HG02759 (cell line): ENCODE data around the gene ARL5A.

Source experiments
- ATAC-seq: cut with Tn5 transposase; IDR thresholded peaks from one replicate; pipeline ENCODE4 v1.9.1; 2021; ENCODE audit warnings: mild to moderate bottlenecking, moderate library complexity; ENCODE audit not compliant: unreplicated experiment

The ARL5A gene

DNA sequence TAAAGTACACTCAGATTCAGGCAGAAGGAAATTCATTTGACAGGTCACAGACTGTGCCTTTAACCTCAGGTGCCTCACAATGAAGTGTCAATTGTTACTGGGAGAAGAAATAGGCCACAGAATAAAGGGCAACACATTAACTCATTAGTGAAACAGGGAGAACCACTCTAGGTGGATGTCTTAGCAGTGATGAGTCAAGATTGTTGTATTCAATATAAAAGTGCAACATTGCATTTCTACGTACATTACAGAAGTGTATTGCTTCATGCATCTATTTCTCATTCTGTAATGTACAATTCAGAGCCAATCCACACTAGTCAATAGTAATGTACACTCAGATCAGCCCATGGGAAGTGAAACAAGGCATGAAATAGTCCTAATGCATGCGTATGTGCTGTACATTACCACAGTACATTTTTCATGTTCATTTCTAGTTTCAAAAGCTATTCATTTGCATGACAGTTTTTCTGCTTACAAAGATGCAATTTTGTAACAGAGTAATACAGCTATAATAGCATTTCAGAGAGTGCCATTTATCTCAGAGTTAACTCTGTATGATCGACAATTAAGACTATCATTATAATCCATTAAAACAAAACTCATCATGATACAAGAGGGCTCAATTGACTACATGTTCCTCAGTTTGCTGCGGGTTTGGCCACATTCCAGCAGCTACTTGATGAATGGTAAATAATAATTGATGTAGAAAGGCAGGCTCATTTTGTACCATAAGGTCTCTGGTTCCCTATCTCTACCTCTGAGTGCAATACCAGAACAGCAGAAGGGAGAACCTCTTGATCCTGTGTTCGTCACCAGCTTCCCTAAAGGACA is 12.2 kb upstream of the ARL5A start:
- peak; percentile 96 for ATAC-seq

DNA sequence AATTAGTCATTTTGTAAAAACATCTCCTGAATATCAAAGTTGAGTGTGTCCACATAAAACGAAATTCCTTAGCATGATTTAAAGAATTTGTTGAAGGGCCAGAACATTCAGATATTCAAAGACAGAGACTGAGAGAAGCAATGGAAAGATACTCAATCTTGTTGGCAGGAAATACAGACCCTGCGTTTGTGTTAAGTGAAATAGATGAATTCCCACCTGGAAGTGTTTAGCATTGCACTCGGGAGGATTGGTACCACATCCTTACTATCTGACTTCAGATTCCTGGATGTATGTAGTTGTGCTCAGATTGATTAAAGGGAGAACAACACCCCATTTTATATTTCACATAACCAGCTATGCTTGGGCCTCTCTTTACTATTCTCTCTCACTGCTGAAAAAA is 9.7 kb upstream of the ARL5A start:
- ATAC-seq, result no peak

DNA sequence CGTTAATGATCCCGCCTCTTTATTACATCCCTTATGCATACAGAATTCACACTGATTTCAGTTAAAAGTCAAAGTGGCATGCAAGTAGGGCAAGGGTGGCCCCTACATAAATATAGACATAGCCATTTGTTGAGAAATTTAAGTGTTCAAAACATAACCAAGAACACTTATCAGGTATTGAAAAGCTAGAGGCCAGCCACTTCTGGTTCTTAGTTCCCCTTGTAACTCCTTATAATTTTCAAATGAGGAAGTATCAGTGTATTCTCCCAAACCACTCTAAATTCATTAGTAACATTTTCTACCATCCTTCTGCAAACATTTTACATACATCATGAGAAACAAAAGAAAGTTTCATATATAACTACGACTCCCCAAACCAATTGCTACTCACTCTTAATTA is 5.8 kb upstream of the ARL5A start:
- no peak for ATAC-seq

DNA sequence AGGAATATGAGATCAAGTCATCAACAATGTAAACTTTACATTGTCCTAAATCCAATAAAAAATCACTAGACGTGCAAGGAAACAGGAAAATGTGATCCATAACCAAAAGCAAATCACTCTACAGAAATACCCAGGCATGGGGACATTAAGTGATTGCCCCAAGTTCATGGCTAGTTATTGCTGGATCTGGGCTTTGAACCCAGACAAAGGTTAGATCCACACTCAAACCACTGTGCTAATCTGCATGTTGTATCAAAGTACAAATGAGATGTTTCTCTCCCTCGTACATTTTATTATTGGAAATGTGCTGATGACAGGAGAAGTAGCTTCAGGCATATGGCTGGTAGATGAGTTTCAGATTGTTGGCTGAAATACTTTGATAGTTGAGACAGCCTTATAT is 2.7 kb upstream of the ARL5A start:
- no peak for ATAC-seq

DNA sequence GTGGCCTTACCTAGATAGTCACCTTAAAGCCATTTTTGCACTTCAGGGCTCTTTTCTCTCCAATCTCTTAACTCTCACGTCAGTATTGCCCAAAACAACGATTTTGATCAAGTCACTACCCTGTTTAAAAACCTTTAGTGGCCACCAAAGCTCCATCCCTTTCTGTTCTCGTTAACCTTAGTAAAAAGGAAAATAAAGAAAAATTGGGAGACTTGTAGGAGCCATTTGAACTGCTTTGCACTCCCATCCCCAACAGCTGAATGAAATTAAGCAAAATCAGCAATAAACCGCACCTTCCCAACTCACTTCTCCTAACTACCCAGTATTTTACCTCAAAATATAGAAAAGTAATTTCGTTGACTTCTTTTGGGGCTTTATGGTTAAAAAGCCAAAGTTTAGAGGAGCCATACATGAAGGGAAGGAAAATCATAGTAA is 686 bp upstream of the ARL5A start:
- ATAC-seq, result no peak

DNA sequence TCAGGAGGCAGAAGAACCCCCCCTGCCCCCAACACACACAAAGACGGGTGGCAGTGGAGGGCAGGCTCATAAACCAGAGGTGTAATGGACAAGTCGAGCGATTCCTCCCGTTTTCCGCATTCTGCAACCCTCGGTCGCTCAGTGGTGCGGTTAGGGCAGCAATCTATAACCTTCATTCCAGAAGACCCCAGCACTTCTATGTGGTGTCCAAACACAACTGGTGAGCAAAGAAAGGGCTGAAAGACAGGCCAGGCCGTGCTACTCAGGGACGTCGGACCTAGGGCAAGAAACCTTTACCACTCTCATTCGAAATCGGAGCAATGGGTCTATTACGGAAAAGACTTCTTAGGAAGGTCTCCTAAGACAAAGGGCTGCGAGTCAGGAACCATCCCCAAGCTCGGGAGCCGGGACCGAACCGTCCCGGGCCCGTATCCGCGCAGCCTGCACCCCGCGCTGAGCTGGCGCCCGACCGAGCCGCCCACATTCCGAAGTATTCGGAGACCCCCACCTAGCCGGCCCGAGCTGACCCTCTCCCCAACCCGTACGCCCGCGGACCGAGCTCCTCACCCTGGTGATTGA is 568 bp downstream of the ARL5A start:
- peak; percentile 24 for ATAC-seq

DNA sequence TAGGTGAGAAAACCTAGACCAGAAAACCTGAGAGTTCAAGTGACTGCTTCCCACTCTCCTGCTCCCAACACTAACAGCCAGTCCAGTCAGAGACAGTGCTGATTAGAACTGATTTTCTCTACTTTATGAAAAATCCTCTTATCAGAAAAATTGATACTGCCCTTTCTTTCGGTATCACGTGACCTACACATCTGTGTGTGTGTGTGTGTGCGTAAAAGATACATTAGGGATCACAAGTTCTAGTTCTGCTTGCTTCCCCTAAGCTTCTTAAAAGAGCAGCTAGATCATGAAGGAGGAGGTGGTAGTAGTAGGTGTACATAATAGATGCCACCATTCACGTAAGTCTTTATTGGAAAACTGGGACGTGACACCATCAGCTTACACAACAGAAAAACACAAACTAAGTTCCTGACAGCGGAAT is 1.5 kb downstream of the ARL5A start:
- no peak for ATAC-seq

DNA sequence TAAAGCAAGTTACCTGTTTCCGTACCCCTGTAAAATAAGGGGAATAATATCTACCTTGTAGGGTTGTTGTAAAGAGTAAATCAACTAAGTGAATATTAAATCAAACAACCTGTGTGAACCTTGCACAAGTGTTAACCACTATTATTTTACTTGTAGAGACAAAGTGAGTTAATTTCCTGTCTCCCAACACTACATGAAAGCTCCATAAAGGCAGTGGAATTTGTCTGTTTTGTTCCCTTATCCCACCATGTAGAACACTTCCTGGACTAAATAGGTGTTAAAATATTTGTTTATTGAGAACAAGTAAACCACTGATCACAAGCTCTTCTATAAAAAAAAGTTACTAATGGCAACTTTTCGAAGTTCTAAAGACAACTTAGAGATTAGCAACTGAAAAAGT is 3.3 kb downstream of the ARL5A start:
- no peak for ATAC-seq

DNA sequence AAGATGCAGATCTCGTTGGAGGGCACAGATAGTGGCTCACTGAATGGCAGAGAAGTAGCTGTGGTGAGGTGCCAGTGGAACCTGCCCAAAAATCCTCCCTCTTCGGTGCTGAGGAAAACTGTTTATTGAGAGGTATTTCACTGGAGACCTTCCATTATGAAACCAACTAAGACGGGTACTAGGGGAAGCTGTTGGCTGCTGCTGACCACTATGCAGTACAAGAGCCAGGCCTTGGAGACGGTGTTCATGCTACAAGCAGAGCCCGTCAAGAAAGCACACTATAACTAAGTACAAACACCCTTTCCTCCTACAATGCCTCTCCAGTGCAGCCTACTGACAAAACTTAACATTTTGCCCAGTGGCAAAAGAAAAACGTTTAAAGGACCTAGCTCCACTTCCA is 4.6 kb downstream of the ARL5A start:
- no peak for ATAC-seq

DNA sequence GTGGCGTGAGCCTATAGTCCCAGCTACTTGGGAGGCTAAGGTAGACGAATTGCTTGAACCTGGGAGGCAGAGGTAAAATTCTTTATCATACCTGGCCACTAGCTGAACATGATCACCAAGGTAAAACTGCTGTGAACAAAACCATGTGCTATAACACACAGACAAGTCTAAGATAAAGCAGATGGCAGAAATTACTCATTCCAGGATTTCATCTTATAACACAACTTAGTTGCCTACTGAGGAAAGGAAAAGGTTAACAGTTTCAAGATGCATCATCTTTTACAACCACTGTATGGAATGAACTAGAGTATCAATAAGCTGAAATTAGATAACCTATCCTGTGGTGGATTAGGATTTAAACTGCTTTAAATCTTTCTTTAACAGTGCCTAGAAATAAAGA is 8.3 kb downstream of the ARL5A start:
- peak; percentile 78 for ATAC-seq

DNA sequence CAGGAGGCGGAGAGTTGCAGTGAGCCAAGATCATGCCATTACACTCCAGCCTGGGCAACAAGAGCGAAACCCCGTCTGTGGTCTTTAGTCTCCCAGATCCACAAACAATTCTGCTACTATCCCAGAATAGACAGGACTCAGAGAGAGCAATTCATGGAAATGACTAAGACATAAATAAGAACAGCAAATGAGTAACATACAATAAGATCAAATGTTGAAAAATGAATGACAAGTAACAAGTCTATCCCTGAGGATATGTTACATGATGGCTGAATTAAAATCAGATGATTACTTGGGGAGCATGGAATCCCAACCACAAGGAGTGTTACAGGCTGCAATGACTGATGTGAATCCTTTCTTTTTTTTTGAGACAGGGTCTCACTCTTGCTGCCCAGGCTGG is 10.3 kb downstream of the ARL5A start:
- ATAC-seq, result no peak

DNA sequence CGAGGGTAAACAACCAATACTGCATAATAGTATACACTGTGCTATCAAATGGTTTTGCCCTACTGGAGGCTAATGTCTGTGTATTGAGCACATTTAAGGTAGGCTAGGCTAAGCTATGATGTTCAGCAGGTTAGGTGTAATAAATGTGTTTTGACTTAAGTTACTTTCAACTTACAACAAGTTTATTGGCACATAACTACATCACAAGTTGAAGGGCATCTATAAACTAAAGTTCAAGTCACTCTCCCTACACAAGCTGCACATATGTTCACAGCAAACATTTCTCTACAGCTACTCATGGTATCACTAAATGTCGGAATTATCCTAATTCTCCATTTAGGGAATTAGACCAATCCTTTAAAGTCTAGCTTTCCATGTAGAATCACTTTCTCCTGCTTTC is 11.4 kb downstream of the ARL5A start:
- no peak for ATAC-seq

DNA sequence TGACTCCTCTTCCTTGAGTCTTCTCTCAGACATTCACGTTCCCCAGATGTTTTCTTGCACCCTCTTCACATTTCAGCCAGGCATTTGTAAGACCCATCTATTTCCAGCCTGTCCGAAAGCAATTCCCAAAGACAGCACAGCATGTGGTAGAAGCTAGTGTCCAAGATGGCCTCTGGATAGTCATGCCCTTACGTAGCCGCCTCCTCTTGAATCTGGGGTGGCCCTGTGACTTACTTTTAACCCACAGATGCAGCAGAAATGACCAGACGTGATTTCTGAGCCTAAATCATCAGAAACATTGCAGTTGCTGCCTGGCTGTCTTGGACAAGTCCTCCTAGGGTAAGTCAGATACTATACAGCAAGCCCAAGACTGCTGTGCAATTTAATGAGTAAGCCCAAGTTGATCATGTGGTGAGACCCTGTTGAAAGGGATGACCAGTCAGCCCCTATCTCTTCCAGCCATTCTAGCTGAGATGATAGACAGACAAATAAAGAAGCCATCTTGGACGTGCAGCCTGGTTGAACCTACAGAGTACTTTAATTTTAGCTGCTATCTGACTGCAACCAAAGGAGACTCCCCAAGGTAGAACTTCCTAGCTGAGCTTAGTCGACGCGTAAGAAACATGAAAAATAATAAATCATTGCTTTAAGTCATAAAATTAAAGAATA is 12.3 kb downstream of the ARL5A start:
- no peak for ATAC-seq

DNA sequence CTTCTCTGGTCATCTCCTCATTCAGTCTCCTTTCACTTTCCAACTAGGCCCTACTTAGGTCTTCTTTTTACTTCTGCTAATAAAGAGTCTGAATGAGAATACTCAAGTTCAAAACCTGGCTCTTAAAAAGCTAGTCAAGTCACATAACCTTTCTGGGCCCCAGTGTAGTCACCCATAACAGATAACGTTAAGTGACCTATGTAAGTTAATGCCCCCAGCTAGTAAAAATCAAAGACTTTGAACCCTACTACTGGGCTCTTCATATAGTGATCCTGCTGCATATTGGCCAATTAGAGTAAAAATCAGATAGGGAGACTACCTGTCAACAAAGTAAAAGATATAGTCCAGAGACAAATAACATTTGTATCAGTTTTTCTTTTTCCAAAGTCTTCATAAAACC is 17.7 kb downstream of the ARL5A start:
- ATAC-seq, result no peak

DNA sequence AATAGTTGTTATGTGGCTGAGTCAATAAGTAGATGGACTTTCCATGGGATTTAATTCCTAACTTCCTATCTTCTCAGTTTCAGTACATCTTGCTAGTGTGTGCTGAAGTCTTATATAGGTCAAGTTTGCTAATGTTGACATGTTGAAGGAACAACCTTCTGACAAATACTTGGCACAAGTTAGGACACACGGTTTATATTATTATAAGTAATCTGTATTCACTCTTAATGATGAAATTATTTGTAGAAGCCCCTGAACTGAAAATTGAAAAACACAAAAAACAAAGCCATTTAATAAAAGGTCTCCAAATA is 19.2 kb downstream of the ARL5A start:
- no peak for ATAC-seq

DNA sequence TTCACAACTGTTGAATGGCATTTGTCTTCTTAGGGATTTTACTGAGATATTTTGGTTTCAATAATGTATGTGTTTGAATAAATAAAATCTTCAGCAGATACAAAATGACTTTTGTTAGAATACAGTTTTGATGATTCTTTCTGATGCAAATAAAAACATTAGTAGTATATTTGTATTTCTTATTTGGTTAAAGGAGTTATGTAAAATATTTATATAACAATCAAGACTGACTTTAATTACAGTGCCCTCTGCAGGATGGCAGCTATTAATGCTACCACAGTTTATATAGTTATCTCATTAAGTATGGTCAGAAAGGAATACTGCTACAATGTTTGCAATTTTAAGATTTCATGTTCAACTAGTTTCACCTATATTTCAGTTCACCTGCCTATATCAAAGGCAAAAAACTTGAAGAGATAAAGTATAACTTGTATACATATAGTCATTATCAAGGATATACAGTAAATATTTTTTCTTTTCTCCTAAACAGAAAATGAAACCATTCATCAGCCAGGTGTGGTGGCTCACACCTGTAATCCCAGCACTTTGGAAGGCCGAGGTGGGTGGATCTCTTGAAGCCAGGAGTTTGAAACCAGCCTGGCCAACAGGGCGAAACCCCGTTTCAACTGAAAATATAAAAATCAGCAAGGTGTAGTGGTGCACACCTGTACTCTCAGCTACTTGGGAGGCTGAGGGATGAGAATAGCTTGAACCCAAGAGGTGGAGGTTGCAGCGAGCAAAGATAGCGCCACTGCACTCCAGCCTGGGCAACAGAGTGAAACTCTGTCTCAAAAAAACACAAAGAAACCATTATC is 19.8 kb downstream of the ARL5A start:
- ATAC-seq, result no peak

DNA sequence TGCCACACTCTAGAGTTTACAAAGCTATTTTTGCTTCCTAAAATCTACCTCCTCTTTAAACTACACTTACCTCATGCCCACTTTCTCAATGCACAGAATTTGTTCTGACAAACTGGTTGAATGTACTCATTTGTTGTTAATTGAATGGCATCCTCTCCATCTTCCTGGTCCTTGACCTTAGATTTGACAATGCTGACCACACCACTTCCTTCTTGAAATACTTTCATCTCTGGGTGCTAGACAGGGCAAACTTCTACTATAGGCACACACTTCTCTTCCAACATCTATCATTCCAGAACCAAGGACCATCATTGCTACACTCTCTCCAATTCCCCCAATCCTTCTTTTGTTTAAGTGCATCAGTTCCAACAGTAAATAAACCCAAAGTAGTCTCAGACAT is 22.3 kb downstream of the ARL5A start:
- ATAC-seq, result no peak

DNA sequence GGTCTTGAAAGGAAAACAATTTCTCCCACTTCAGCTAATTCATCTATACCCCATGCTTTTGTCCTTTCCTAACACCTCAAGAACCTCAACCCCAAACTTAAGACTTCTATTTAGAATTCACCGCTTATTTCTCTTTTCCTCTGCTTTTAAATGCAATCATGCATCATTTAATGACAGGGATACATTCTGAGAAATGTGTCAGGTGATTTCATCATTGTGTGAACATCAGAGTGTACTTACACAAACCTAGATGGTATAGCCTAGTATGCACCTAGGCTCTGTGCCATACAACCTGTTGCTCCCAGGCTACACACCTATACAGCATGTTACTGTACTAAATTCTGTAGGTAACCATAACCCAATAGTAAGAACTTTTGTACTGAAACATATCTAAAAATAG is 22.9 kb downstream of the ARL5A start:
- no peak for ATAC-seq

DNA sequence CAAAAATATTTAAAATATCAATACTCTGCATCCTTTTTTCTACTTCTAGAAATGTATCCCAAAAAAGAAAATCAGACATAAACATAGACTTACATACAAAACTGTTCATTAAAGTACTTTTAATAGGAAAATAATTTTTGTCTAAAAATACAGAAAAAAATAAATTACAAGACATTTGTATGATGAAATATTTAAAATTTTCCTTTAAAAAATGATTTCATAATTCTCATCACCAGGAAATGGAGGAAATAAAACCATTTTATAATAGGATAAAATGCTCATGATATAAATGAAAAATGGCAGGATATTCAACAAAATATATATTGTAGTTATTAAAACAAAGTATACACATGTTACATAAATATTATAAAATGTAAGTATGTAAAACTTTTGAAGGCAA is 24.4 kb downstream of the ARL5A start:
- no peak for ATAC-seq

DNA sequence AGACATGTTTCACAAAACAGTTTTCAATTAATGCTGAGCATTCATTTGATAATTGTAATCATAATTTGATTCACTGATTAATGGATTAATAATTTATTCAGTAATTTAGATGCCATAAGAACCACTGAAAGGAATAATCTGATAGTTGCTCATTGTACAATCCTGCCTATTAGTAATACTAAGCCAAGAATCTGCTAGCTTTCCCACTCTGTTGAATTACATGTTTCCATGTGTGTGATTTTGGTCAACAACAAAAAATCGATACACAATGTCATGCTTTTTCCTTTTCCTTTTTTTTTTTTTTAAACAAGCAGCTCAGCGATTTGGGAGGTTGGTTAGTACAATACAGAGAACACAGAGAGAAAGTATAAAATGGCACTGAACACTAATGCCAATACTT is 25.9 kb downstream of the ARL5A start:
- no peak for ATAC-seq

DNA sequence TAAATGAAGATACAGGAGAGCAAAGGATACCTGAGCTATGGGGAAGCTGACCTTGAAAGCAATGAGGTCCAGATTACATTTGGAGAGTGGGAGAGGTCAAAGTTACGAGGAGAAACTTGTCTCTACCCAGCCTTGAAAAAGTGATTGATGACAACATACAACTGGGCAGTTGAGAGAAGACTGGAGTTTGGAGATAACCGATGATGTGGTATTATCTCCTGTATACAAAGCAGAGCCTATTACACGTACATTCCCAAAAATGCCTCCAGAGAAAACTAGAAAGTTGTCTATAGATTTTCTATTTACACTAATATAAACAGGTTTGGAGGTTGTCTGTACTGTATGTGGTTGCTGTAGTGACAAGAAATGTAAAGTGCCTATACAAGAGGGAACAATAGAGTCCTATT is 28.3 kb downstream of the ARL5A start:
- ATAC-seq, result no peak

DNA sequence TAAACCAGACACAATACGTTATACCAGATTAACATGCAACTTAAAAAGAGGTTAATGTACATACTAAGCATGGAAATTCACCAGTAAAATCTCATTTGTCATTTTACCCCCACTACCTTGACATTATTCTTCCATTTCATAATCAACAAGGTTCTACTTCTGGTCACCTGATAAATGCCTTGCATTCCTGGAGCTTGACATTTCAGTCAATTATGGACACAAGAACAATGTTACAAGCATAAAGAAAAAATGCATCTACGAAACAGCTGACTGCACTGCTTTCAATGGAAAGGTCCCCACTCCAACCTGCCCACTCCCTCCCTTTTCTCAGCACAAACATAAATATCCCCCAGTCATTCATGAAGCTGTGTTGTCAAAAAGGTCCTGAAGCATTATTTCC is 31.4 kb downstream of the ARL5A start:
- no peak for ATAC-seq
